T-helper 2 cell treated with Interferon-gamma antibody and Interleukin-4, amounts not matched to agents 5 μg/mL and 100 μg/mL, for 36 hours (primary cell): Measurements from ENCODE around the gene SLC45A1.

Experiments
- DNase-seq: peaks from one replicate; pipeline ENCODE4 v3.0.0; 2021; ENCODE audit warnings: low spot score
- H3K27ac Mint-ChIP-seq: one replicate; pipeline ENCODE4 v1.8.0; 2021; ENCODE audit warnings: mild to moderate bottlenecking, mixed read lengths
- H3K27me3 Mint-ChIP-seq: one replicate; pipeline ENCODE4 v1.8.0; 2021; ENCODE audit warnings: low read depth, mixed read lengths
- H3K36me3 Mint-ChIP-seq: one replicate; pipeline ENCODE4 v1.8.0; 2021; ENCODE audit warnings: low read depth, mixed read lengths
- H3K4me1 Mint-ChIP-seq: one replicate; pipeline ENCODE4 v1.8.0; 2021; ENCODE audit warnings: low read depth, mixed read lengths
- H3K4me3 Mint-ChIP-seq: one replicate; pipeline ENCODE4 v1.8.0; 2022; ENCODE audit warnings: mild to moderate bottlenecking, moderate library complexity, mixed read lengths
- H3K9me3 Mint-ChIP-seq: one replicate; pipeline ENCODE4 v1.8.0; 2021; ENCODE audit warnings: mixed read lengths

The SLC45A1 gene

DNA sequence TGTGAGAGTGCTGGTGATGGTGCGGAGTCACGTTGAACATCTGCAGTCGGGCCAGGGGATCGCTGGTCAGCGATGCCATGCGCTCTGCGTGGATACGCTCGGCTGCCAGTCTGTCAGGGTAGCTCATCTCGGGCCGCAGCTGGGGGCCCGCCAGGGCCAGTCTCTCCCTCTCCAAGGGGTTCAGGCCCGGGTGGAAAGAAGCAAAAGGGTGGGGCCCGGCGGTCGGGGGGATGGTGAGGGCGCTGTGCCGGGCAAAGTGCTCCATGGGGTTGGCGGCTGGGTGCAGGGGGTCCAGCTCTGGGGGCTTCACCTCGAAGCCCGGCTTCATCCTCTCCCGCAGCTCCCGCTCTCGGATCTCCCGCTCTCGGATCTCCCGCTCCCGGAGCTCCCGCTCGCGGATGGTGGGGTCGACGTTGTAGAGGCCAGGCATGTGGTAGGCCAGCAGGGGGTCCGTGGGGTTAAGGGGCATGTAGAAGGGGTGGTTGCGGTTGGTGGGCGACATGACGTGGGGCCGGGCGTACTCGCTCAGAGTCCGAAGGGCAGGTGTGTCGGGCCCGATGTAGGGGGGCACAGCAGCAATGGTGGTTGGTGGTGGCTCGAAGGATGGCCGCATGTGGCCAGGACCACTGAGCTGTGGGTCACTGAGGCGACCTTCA is 40.5 kb downstream of the SLC45A1 start:
- Mint-ChIP-seq H3K9me3 (no peaks in the 10 kb centered on the region), H3K27me3 (no peaks in the 10 kb centered on the region), H3K4me3 (no peak overlapping the region), H3K4me1 (no peaks in the 10 kb centered on the region), H3K27ac (no peak overlapping the region), H3K36me3 (peaks cover 30% of the 10 kb centered on the region)
- DNase-seq = no peak

DNA sequence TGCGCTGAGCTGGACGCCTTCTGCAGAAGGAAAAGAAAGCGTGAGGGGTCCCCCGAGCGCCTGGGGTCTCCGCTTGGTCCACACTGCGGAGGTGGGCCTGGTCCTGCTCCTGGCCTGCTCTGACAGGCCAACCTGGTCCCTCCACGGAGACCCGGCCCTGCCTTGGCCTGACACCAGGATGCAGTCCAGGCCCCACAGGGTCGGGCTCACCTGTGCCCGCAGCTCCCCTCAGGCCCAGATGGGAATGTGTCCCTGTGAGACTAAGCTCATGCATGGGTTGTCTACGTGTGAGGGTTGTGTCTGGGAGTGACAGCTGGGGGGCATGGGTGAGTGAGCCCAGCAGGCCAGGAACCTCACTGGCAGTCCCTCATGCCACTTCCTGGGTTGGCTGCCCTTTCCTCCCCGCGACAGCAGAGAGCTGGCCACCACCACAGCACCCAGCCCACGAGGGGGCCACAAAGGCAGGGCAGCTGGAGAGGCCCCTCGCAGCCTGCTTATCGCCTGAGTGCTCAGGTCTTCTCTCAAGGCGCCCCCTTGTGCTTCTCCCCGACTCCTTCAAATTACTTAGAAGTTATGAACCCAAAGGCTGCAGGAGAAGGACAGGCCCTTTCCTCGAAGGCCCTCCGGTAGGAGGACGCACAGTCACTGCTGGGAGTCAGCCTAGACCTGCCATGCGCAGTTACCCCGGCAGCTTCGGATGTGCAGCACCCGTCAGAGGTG is 41.1 kb downstream of the SLC45A1 start:
- DNase-seq = no peak
- Mint-ChIP-seq H3K36me3 (peaks cover 26% of the 10 kb centered on the region), H3K27me3 (no peaks in the 10 kb centered on the region), H3K27ac (no peak overlapping the region), H3K4me1 (no peaks in the 10 kb centered on the region), H3K9me3 (no peaks in the 10 kb centered on the region), H3K4me3 (no peak overlapping the region)

DNA sequence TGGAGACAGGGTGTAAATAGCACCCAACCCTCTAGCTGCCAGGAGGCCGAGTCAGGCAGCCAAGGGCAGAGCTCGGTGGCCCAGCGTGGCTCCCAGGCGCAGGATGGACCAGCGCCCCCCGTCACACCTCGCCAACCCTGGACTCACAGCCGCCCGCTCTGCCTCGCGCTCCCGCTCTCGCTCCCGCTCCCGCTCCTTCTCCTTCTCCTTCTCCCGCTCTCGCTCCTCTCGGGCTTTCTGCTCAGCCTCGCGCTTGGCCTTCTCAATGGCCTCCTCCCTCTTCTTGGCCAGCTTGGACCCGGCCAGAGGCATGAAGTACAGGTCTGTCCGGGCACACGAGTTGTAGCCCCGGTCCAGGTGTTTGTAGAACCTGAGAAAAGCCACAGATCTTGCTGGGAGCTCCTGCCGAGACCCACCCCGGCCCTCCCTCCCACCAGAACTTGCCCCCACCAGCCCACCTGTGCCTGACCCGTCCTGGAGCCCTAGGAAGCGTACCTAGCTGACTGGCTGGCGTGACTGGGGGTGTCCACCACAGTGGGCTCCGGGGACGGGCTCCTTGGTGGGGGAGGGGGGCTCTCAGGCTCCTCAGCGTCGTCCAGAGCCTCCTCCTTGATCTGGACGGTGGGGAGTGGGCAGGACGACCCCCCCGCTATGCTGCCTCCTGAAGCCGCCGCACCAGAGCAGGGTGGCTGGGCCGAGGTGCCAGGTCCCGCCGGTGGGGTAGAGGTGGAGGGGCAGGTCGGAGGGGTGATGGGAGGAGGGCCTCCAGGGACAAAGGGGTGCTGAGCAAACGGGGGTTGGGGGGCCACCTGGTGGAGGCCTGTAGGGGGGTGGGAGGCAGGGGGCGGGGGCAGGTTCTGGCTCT is 41.9 kb downstream of the SLC45A1 start:
- no peak for DNase-seq
- Mint-ChIP-seq H3K4me1 (no peaks in the 10 kb centered on the region), H3K9me3 (no peaks in the 10 kb centered on the region), H3K27ac (no peak overlapping the region), H3K4me3 (no peak overlapping the region), H3K27me3 (no peaks in the 10 kb centered on the region), H3K36me3 (peaks cover 24% of the 10 kb centered on the region)

DNA sequence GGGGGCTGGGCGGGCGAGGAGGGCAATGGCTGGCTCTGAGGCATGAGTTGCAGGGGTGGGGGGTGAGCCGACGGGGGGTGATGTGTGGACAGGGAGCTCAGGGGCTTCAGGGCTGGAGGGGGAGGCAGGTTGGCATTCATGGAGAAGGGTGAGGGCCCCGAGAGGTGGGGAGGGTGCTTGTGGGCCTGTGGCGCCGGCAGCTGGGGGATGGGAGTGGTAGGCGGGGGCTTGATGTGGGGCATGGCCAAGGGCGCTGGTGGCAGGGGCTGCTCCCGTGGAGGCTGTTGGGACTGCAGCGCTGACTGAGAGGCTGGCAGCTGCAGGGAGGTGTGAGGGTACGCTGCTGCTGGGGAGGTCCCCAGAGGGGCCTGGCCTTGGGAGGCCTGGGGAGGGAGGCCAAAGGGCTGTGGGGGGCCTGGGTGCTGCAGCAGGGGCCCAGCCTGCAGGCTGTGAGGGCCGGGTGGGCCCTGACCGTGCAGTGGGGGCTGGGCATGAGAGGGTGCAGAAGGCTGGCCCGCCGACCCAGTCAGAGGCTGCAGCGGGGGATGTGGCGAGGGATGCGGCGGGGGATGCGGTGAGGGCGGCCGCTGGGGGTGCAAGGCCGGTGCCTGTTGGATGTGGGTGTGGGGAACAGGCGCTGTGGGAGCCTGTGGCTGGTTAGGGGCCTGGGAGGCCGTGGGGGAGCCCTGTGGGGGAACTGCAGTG is 42.7 kb downstream of the SLC45A1 start:
- no peak overlapping the region for H3K27ac Mint-ChIP-seq
- peaks cover 26% of the 10 kb centered on the region for H3K36me3 Mint-ChIP-seq
- DNase-seq = no peak
- H3K9me3 Mint-ChIP-seq = no peaks in the 10 kb centered on the region
- H3K4me3 Mint-ChIP-seq = no peak overlapping the region
- no peaks in the 10 kb centered on the region for H3K4me1 Mint-ChIP-seq
- no peaks in the 10 kb centered on the region for H3K27me3 Mint-ChIP-seq

DNA sequence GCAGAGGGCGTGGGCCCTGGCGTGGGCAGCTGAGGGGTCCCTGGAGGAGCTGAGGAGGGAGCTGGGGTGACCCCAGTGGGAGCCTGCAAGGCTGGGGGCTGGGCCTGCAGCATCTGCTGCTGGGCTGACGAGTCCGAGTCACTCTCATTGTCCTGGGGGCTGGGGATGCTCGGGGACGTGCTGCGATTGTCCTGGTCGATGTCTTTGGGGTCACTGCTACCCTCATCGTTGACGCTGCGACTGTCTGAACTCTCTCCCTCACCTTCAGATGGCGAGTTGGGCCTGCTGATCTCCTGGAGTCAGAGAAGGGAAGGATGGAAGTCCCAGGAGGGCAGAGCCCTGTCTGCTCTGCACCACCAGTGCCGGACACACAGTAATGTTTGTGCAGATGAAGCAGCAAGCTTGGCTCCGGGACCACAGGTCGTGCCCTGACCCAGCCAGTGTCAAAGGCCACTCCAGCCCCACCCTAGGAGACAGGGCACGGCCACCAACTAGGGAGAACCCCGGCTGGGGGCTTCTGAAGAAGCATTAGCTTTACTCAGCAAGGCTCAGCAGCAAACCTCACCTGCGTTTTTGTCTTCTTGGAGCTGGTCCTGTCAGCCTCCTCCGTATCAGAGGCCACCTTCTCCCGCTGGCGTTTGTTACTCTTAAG is 43.4 kb downstream of the SLC45A1 start:
- H3K27ac Mint-ChIP-seq = no peak overlapping the region
- DNase-seq = no peak
- H3K36me3 Mint-ChIP-seq = peaks cover 26% of the 10 kb centered on the region

DNA sequence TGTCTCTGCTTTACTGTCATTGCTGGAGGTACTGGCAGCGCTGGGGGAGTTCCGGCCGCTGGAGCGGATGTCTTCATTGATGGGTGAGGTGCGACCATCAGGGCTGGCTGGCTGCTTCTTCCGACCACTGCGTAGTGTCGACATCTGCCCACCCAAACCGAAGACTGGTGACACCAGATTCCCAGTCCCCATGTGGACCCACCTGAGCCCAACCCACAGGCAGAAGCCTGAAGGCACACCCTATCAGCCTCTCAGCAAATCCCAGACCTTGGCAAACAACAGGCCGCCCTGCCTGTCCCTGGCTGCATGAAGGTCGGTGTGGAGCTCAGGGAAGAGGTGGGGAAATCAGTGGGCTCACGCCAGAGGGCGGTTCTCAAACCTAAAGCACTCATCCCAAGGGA is 44.8 kb downstream of the SLC45A1 start:
- H3K4me1 Mint-ChIP-seq = peaks cover 5% of the 10 kb centered on the region
- H3K36me3 Mint-ChIP-seq = peaks cover 22% of the 10 kb centered on the region
- no peaks in the 10 kb centered on the region for H3K9me3 Mint-ChIP-seq
- H3K4me3 Mint-ChIP-seq = no peak overlapping the region
- H3K27me3 Mint-ChIP-seq = no peaks in the 10 kb centered on the region
- no peak overlapping the region for H3K27ac Mint-ChIP-seq
- no peak for DNase-seq

More for the DNA sequence above, 43.4 kb downstream of the SLC45A1 start:
- Mint-ChIP-seq H3K27me3 (no peaks in the 10 kb centered on the region), H3K9me3 (no peaks in the 10 kb centered on the region), H3K4me3 (no peak overlapping the region), H3K4me1 (no peaks in the 10 kb centered on the region)

DNA sequence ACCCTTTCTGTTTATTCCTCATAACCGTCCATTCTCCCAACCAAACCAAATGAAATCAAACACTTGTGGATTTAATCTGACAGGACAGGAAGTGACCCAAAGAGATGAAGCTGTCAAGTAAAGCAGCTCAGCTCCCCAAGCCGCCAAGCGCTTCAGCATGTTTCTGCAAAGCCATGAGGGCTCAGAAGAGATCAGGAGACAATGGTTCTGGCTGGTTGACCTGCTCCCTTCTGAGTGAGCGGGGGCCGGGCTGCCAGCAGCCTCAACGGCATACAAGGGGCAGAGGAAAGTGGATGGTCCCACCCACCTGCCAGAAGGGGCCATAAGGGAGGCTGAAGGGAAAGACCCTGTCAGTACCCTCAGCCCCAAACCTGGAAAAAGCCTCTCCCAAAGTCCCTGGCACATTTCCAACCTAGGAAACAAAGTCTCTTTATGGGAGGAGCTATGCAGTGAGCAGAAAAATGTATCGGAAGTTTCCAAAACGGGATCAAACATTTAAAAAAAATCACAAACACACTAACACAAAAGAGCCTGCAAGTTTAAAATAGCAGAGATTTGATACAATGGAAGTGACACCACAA is 45.4 kb downstream of the SLC45A1 start:
- Mint-ChIP-seq H3K4me3 (no peak overlapping the region), H3K9me3 (no peaks in the 10 kb centered on the region), H3K27ac (no peak overlapping the region), H3K27me3 (no peaks in the 10 kb centered on the region), H3K4me1 (peaks cover 5% of the 10 kb centered on the region), H3K36me3 (peaks cover 18% of the 10 kb centered on the region)
- no peak for DNase-seq

DNA sequence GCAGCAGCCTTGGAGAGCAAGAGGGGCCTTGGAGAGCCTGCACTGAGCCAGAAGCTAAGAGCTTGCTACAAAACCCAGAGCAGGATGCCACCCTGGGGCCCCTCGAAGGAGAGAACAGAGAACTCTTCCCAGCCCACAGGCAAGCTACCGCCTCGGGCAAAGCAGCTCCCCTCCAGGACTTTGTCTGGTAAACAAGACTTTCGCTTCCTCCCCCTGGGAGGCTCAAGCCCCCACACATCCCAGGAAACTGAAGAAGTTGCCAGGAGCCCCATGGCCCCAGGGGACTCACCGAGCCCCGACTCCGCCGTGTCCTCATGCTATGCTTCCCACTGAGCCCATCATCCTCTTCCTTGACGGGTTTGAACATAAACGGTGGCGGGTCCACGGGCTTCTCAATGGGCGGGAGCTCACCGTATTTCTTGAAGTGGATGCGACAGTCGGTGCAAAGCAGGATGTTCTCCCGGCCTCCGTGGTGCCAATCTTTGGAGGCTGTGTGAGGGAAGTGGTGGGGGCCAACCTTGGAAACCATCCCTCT is 45.9 kb downstream of the SLC45A1 start:
- H3K36me3 Mint-ChIP-seq = peaks cover 16% of the 10 kb centered on the region
- DNase-seq = no peak
- no peaks in the 10 kb centered on the region for H3K9me3 Mint-ChIP-seq
- H3K4me3 Mint-ChIP-seq = no peak overlapping the region
- H3K27me3 Mint-ChIP-seq = no peaks in the 10 kb centered on the region
- peaks cover 5% of the 10 kb centered on the region for H3K4me1 Mint-ChIP-seq
- H3K27ac Mint-ChIP-seq = no peak overlapping the region

DNA sequence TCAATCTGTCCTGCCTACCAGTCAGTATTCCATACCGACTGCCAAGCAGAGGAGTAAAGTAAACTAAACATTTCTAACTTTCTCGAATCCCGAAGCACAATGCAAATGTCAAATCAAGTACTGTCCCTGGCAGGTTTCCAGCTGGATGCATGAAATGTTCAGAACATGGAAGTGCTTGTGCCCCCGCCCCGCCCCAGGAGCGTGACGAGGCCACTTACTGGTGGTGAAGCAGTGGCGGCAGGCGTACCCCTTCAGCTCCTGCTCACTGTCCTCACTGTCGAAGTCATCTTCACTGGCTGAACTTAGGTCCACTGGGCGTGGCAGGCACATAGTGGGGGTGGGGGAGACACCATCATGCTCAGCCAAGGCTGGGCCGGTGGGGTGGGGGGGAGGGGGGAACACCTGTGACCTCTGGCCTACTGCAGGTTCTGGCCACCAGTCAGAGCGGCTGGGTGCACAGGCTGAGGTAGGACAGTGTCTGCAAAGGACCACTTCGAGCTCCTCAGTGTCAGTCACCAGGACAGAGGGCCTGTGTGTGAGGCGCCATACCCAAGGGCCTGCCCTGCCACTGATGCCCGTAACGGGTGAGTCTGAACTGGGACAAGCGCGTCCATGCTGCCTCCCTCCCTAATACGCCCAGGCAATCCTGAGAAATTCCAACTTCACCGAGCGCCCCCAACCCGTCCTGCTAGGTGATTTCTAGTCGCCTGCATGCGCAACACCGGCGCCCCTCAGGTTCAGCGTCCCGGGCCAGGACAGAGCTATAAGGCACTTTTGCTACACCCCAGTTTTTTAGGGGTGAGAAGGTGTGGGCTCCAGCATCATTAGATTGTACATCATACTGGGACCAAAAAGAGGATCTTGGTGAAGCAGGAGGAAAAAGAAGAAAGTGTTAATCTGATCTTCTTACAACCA is 46.9 kb downstream of the SLC45A1 start:
- H3K4me3 Mint-ChIP-seq = no peak overlapping the region
- peaks cover 14% of the 10 kb centered on the region for H3K36me3 Mint-ChIP-seq
- H3K4me1 Mint-ChIP-seq = peaks cover 7% of the 10 kb centered on the region
- H3K27me3 Mint-ChIP-seq = no peaks in the 10 kb centered on the region
- DNase-seq = no peak
- no peak overlapping the region for H3K27ac Mint-ChIP-seq
- no peaks in the 10 kb centered on the region for H3K9me3 Mint-ChIP-seq

DNA sequence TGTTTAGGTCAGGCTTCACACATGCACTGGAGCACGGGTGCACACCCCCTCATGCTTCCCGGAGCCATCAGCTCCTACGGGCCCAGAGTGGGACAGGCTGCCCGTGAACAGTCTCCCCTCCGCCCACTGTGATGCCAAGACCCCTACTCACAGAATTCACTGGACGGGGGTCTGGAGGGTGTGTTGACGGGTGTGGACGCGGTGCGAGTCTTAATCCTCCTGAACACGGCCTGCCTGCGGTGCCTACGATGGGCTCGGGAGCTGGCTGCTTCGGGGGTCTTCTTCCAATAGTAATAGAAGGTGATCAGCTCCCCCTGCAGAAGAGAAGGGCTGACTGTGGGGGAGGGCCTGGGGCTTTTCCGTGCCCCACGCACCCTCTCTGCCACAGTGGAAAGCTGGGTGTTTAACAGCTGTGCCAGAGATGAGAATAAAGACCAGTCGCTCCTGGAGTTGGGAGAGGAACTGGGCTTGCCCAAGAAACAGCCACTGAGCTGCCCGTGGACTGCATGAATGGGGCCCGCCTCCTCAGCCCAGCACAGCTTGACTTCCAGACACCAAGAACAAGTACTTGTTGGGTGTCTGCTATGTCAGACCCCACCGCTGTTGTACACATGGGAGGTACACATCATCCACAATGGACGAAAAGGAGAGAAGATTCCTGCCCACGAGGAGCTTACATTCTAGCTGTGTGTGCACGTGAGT is 47.9 kb downstream of the SLC45A1 start:
- Mint-ChIP-seq H3K36me3 (peaks cover 14% of the 10 kb centered on the region), H3K27ac (no peak overlapping the region), H3K27me3 (no peaks in the 10 kb centered on the region), H3K4me3 (no peak overlapping the region), H3K9me3 (no peaks in the 10 kb centered on the region), H3K4me1 (peaks cover 7% of the 10 kb centered on the region)
- no peak for DNase-seq

DNA sequence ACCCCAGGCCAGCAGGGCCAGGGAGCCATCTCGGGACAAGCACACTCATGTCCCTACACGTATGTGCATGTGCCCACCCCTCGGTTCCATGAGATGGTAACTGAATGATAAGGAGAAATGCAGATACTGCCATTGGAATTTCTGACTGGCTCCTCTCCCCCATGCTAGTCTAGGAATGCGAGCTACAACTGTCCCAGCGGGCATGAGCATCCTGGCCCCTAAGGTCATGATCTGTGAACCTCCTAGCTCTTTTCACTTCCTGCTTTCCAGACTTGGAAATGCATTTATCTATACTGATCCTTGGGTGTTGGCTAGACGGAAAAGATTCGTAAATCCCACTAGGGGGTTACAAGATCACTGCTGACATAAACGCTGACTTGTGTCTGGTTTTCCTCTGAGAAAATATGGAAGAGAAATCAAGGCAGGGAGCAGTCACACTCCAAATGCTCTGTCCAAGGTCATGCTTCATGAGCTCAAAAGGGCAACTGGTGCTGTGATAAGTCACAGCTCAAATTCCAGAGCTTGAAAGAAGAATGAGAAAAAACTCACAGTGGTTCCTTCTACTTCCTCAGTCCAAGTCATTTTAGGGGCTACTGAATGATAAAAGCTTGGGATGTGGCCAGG is 49.8 kb downstream of the SLC45A1 start:
- H3K4me3 Mint-ChIP-seq = no peak overlapping the region
- H3K9me3 Mint-ChIP-seq = no peaks in the 10 kb centered on the region
- H3K27ac Mint-ChIP-seq = no peak overlapping the region
- H3K27me3 Mint-ChIP-seq = no peaks in the 10 kb centered on the region
- H3K36me3 Mint-ChIP-seq = peaks cover 7% of the 10 kb centered on the region
- peaks cover 7% of the 10 kb centered on the region for H3K4me1 Mint-ChIP-seq
- no peak for DNase-seq
